Measurements from ENCODE around the gene OVAAL.
"Not testable (repeated sequence)": the region's sequence is repeated elsewhere in the genome, so short reads cannot be mapped to it uniquely, and the experiment has no call there.

The OVAAL gene

GRCh38 chr1:180542113-180542837, 16.5 kb upstream of the OVAAL start:
- DNase-seq, result no peak

GRCh38 chr1:180542838-180543145, 16.0 kb upstream of the OVAAL start:
- DNase-seq, result no peak

- DNase-seq, result no peak
Measured at GRCh38 chr1:180544050-180544449, 14.7 kb upstream of the OVAAL start.

- no peak for DNase-seq
Measured at GRCh38 chr1:180545991-180546390, 12.8 kb upstream of the OVAAL start.

GRCh38 chr1:180548686-180549317, 10.0 kb upstream of the OVAAL start:
- peak; percentile 25 for DNase-seq

GRCh38 chr1:180549770-180550169, 9.0 kb upstream of the OVAAL start:
- not testable (repeated sequence) for DNase-seq

- no peak for DNase-seq
Measured at GRCh38 chr1:180550241-180550640, 8.5 kb upstream of the OVAAL start.

- no peak for DNase-seq
Measured at GRCh38 chr1:180551997-180552396, 6.8 kb upstream of the OVAAL start.

GRCh38 chr1:180553046-180553445, 5.7 kb upstream of the OVAAL start:
- not testable (repeated sequence) for DNase-seq

- DNase-seq, result no peak
Measured at GRCh38 chr1:180555411-180555810, 3.4 kb upstream of the OVAAL start.

GRCh38 chr1:180560200-180560867, 1.6 kb downstream of the OVAAL start:
- no peak for DNase-seq

- DNase-seq, result no peak
Measured at GRCh38 chr1:180560868-180561600, 2.3 kb downstream of the OVAAL start.

- DNase-seq, result no peak
Measured at GRCh38 chr1:180562640-180563025, 3.9 kb downstream of the OVAAL start.

GRCh38 chr1:180563026-180563827, 4.5 kb downstream of the OVAAL start:
- no peak for DNase-seq

- no peak for DNase-seq
Measured at GRCh38 chr1:180565121-180565871, 6.5 kb downstream of the OVAAL start.

- DNase-seq, result no peak
Measured at GRCh38 chr1:180566026-180566425, 7.3 kb downstream of the OVAAL start.

GRCh38 chr1:180566495-180566894, 7.7 kb downstream of the OVAAL start:
- no peak for DNase-seq

- DNase-seq, result no peak
Measured at GRCh38 chr1:180567654-180568053, 8.9 kb downstream of the OVAAL start.

- no peak for DNase-seq
Measured at GRCh38 chr1:180568184-180568583, 9.4 kb downstream of the OVAAL start.

- no peak for DNase-seq
Measured at GRCh38 chr1:180571060-180571831, 12.5 kb downstream of the OVAAL start.
